Tibial nerve (tissue), 4 donors: ENCODE measurements around the gene KIAA0753.

Experiments
- CTCF ChIP-seq, 5 experiments: fragments of 200-600 bp in 3 of 5; fragments of 450-650 bp in 2 of 5; sonication (generic) in 3 of 5; IDR thresholded peaks; one replicate each; pipeline ENCODE4 v1.5.1; 2016 to 2019; ENCODE audit warnings: antibody characterized with exemption in 5 of 5, mild to moderate bottlenecking in 3 of 5, moderate library complexity in 2 of 5
- EP300 ChIP-seq, 2 donors: sonication (generic); formaldehyde crosslinking; IDR thresholded peaks; one replicate each; pipeline ENCODE4 v1.6.1; 2017; ENCODE audit warnings: antibody characterized with exemption in 2 of 2, mild to moderate bottlenecking in 1 of 2
- POLR2A ChIP-seq, 2 donors: fragments of 450-650 bp; IDR thresholded peaks; one replicate each; pipeline ENCODE4 v1.6.1; 2017; ENCODE audit warnings: antibody characterized with exemption in 2 of 2, mild to moderate bottlenecking in 2 of 2, moderate library complexity in 2 of 2

GRCh38 chr17:6557040-6557438, 83.5 kb downstream of the KIAA0753 start:
- no peak for TF ChIP-seq CTCF (IDR thresholded peaks at IDR 0.05)
- no peak for TF ChIP-seq POLR2A (IDR thresholded peaks at IDR 0.05)
- TF ChIP-seq EP300 (IDR thresholded peaks at IDR 0.05), result no peak
